Activated CD4-positive, CD25-positive, alpha-beta regulatory T cell (primary cell): ENCODE measurements around the gene GLI1.
"Not testable (repeated sequence)": the region's sequence is repeated elsewhere in the genome, so short reads cannot be mapped to it uniquely, and the experiment has no call there.

Experiments used
- DNase-seq, 4 experiments: peaks; one replicate each; lab custom pipeline; 2025; lab: John Stamatoyannopoulos, UW

The GLI1 gene

GRCh38 chr12:57497223-57498131 is 37.9 kb downstream of the GLI1 start:
- no peak for DNase-seq

- DNase-seq: no peak
Measured at GRCh38 chr12:57498132-57498502, 38.5 kb downstream of the GLI1 start.

- no peak for DNase-seq
Measured at GRCh38 chr12:57498571-57498970, 39.0 kb downstream of the GLI1 start.

GRCh38 chr12:57500213-57500612 is 40.6 kb downstream of the GLI1 start:
- no peak for DNase-seq

GRCh38 chr12:57502311-57502969 is 42.9 kb downstream of the GLI1 start:
- DNase-seq: not testable (repeated sequence)

- not testable (repeated sequence) for DNase-seq
Measured at GRCh38 chr12:57506541-57506940, 47.0 kb downstream of the GLI1 start.

GRCh38 chr12:57507796-57508195 is 48.2 kb downstream of the GLI1 start:
- DNase-seq: not testable (repeated sequence)

GRCh38 chr12:57511161-57511560 is 51.6 kb downstream of the GLI1 start:
- no peak for DNase-seq

GRCh38 chr12:57511588-57512325 is 52.2 kb downstream of the GLI1 start:
- no peak for DNase-seq

- no peak for DNase-seq
Measured at GRCh38 chr12:57512665-57513064, 53.1 kb downstream of the GLI1 start.

- no peak for DNase-seq
Measured at GRCh38 chr12:57513266-57513665, 53.7 kb downstream of the GLI1 start.

- not testable (repeated sequence) for DNase-seq
Measured at GRCh38 chr12:57513677-57514076, 54.1 kb downstream of the GLI1 start.

- DNase-seq: not testable (repeated sequence)
Measured at GRCh38 chr12:57514246-57514645, 54.7 kb downstream of the GLI1 start.

GRCh38 chr12:57514720-57515407 is 55.3 kb downstream of the GLI1 start:
- DNase-seq: no peak

GRCh38 chr12:57515408-57515933 is 55.9 kb downstream of the GLI1 start:
- no peak for DNase-seq

GRCh38 chr12:57515934-57516541 is 56.5 kb downstream of the GLI1 start:
- no peak for DNase-seq

GRCh38 chr12:57516617-57517153 is 57.1 kb downstream of the GLI1 start:
- no peak for DNase-seq

GRCh38 chr12:57517187-57517586 is 57.6 kb downstream of the GLI1 start:
- no peak for DNase-seq

GRCh38 chr12:57517718-57518117 is 58.1 kb downstream of the GLI1 start:
- not testable (repeated sequence) for DNase-seq

GRCh38 chr12:57518176-57518919 is 58.8 kb downstream of the GLI1 start:
- no peak for DNase-seq
